ENCODE data around the gene ZNF385C. TPM values are rescaled to one million over a fixed set of nuclear protein-coding genes. Genes with fewer than 3 reads are reported as not detected.

The ZNF385C gene
- total RNA-seq, 4 donors from 2014 or later, result 0.26 to 0.78 TPM; not detected in 2

GRCh38 chr17:42009170-42009569 is 89.1 kb downstream of the ZNF385C start:
- DNase-seq (peak in 1 of 2 donors; percentile 25), ATAC-seq (no peak)
- Histone ChIP-seq H3K27ac (peak overlapping the region in 2 of 4 donors; percentile 33 to 93), H3K4me1 (peaks cover 61 to 69% of the 10 kb centered on the region in 2 donors), H3K36me3 (no peaks in the 10 kb centered on the region), H3K27me3 (no peaks in the 10 kb centered on the region), H3K4me3 (no peak overlapping the region), H3K9me3 (no peaks in the 10 kb centered on the region)
- in situ Hi-C loops (cut with MboI; ENCODE audit: low sequenced_read_pairs in 4 of 4) (no loop called here), intact Hi-C loops (cut with DNase I; ENCODE audit: low total_unique reads) (no loop called here)
- TF ChIP-seq POLR2A (IDR thresholded peaks at IDR 0.05) (no peak), CTCF (IDR thresholded peaks at IDR 0.05 in 4 of 5, conservative IDR thresholded peaks at IDR 0.05 in 1 of 5) (peak in 1 of 5 experiments; percentile 9)

DNA sequence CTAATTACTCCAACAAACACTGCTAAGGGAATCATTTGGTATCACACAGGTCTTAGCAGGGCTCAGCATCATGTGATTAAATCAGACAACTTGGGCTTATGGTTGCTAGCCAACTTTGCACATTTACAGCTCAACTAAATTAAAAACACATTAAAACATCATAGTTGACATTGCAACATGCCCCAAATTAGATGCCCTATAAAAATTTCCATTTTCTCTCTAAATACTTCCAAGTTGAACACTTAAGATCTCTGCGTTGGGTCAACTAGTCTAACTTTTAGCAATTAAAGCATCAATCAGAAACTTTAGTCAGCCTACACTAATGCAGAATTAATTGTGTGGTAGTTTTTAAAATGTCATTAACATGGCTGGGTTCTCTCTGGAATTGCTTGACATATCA is 93.1 kb downstream of the ZNF385C start:
- intact Hi-C loops (cut with DNase I; ENCODE audit: low total_unique reads), result no loop called here
- peaks cover 41 to 43% of the 10 kb centered on the region in 2 donors for H3K4me1 ChIP-seq

DNA sequence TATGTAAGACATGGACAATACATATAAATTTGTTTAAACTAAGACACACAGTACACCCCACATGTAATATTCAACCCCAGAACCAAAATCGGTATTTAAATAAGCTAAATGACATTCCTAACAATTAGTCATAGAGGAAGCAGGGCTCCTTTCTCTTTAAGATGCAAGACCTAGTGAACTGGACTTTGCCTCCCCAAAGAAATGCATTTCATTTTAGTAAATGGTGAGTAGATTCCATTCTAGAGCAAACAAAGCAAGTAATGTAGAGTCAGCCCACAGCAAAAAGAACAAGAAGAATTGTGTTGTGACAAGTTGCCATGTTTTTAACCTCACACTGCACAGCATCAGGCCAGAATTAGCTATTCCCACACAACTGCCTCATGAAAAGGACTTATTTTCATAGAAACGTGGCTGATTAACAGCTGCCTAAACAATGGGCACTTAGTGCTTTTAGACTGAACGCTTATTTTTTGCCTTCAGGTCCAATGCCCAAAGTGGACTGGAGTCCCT is 95.4 kb downstream of the ZNF385C start:
- no peak for DNase-seq
- no peak for ATAC-seq
- H3K9me3 ChIP-seq, result no peaks in the 10 kb centered on the region
- intact Hi-C loops (cut with DNase I; ENCODE audit: low total_unique reads) (no loop called here), in situ Hi-C loops (cut with MboI; ENCODE audit: low sequenced_read_pairs in 4 of 4) (no loop called here)
- H3K4me1 ChIP-seq, result peaks cover 26 to 29% of the 10 kb centered on the region in 2 donors
- peaks cover 0 to 30% of the 10 kb centered on the region in 2 donors for H3K36me3 ChIP-seq
- H3K27me3 ChIP-seq, result no peaks in the 10 kb centered on the region
- no peak for TF ChIP-seq CTCF (IDR thresholded peaks at IDR 0.05 in 4 of 5, conservative IDR thresholded peaks at IDR 0.05 in 1 of 5)
- no peak for TF ChIP-seq POLR2A (IDR thresholded peaks at IDR 0.05)
- H3K27ac ChIP-seq, result no peak overlapping the region
- H3K4me3 ChIP-seq, result no peak overlapping the region

More for the DNA sequence above, 93.1 kb downstream of the ZNF385C start:
- Histone ChIP-seq H3K27ac (no peak overlapping the region), H3K27me3 (no peaks in the 10 kb centered on the region), H3K9me3 (no peaks in the 10 kb centered on the region), H3K36me3 (peaks cover 0 to 7% of the 10 kb centered on the region in 2 donors), H3K4me3 (no peak overlapping the region)
- in situ Hi-C loops (cut with MboI; ENCODE audit: low sequenced_read_pairs in 4 of 4), result no loop called here
- DNase-seq (no peak), ATAC-seq (no peak)
- TF ChIP-seq POLR2A (IDR thresholded peaks at IDR 0.05), result no peak
- no peak for TF ChIP-seq CTCF (IDR thresholded peaks at IDR 0.05 in 4 of 5, conservative IDR thresholded peaks at IDR 0.05 in 1 of 5)

DNA sequence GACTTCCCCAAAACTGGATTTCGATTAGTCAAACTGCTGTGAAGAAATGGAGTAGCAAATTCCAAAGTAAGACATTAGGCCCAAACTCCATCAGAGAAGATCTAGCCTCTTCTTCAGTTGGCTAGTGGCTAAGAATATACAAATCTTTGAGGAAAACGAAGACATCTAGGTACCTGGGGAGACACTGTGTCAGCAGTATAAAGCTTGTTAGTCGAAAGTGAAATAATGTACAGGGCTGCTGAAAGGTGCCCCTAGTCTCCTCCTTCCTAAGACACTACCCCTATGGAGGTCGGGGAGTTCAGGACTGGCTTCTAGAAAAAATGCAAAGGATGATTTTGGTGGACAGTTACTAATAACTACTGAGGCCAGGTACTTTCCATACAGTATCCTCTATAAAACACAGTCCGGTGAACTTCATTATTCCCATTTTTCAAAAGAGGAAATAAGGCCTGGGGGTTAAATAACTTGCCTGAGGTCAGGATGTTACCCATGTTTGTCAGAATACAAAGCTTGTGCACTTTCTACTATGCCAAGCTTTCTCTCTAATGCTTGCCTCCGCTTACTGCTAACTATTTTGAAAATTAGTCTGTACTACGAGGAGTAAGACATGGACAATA is 96.0 kb downstream of the ZNF385C start:
- no peak for TF ChIP-seq CTCF (IDR thresholded peaks at IDR 0.05 in 4 of 5, conservative IDR thresholded peaks at IDR 0.05 in 1 of 5)
- no peak for TF ChIP-seq POLR2A (IDR thresholded peaks at IDR 0.05)
- intact Hi-C loops (cut with DNase I; ENCODE audit: low total_unique reads), result no loop called here
- H3K27me3 ChIP-seq, result no peaks in the 10 kb centered on the region
- peaks cover 20 to 29% of the 10 kb centered on the region in 2 donors for H3K4me1 ChIP-seq
- no peaks in the 10 kb centered on the region for H3K9me3 ChIP-seq
- H3K36me3 ChIP-seq, result peaks cover 0 to 36% of the 10 kb centered on the region in 2 donors
- H3K27ac ChIP-seq, result no peak overlapping the region
- in situ Hi-C loops (cut with MboI; ENCODE audit: low sequenced_read_pairs in 4 of 4), result no loop called here
- ATAC-seq, result no peak
- no peak for DNase-seq
- no peak overlapping the region for H3K4me3 ChIP-seq

Data from gastrocnemius medialis (tissue), 4 donors.